ENCODE data around the gene TTYH1. TPM values are rescaled to one million over a fixed set of nuclear protein-coding genes. Genes with fewer than 3 reads are reported as not detected.

The TTYH1 gene
- total and polyA plus RNA-seq, 2 of the 8 experiments (the other 6 are each of a cell fraction or from before 2014, with no cell fraction given): 26.7 to 46.5 TPM

GRCh38 chr19:54434112-54434872, 19.0 kb downstream of the TTYH1 start:
- H2BK5ac ChIP-seq (ENCODE audit: low read depth, low read length): no peak overlapping the region
- no peak overlapping the region for H2AFZ ChIP-seq (ENCODE audit: low read length)
- H4K20me1 ChIP-seq (replicated peaks in 1 of 2; ENCODE audit: control insufficient read depth in 1 of 2, insufficient read depth in 2 of 2, low read length in 2 of 2): peaks cover 15 to 24% of the 10 kb centered on the region in 2 experiments
- 0 out of 4 replicates have a peak overlapping the region, but pooled peaks of 1 of the 2 experiments have one; percentile 0 for H3K4me2 ChIP-seq (ENCODE audit: insufficient read depth in 1 of 2, low read depth in 2 of 2, low read length in 2 of 2)
- WGBS, 2 experiments (ENCODE audit: extremely low coverage in 1 of 2, insufficient coverage in 1 of 2, insufficient read length in 1 of 2, insufficient replicate concordance in 2 of 2, low coverage in 1 of 2, low lambda C conversion rate in 2 of 2, missing lambda C conversion rate in 1 of 2): 87% methylated on average over 23 of the region's 23 CpGs; no CpG with 5 or more reads in 1 of the 2 experiments
- no peak overlapping the region; the same call in 1 of the 2 replicates for H4K8ac ChIP-seq (ENCODE audit: extremely low read depth, insufficient read depth, low read length)
- peaks cover 4% of the 10 kb centered on the region for H3K23me2 ChIP-seq (ENCODE audit: low read depth, low read length)
- H3K9me3 ChIP-seq (ENCODE audit: insufficient read depth in 2 of 2, low read depth in 1 of 2, low read length in 1 of 2): no peaks in the 10 kb centered on the region
- no peak for DNase-seq (ENCODE audit: low read depth in 1 of 2, low spot score in 2 of 2)
- no peaks in the 10 kb centered on the region for H3K79me2 ChIP-seq (ENCODE audit: control insufficient read depth in 1 of 2, insufficient read depth in 2 of 2, low read length in 2 of 2)
- POLR2A ChIA-PET (ENCODE audit: partially characterized antibody): interaction anchor here (0.7 to 13.5 kb wide), 9 partner anchors 14 to 43 kb away, joined by 3 to 133 read pairs (median 8); partner anchors contain the start of genes LENG8, LENG9 and TTYH1
- H4K91ac ChIP-seq (replicated peaks; ENCODE audit: insufficient read length, low read length): no peak overlapping the region
- peaks cover 0 to 37% (median 24%) of the 10 kb centered on the region in 4 experiments; a peak in 6 of 7 replicates for H3K4me1 ChIP-seq (replicated peaks in 1 of 4; ENCODE audit: control insufficient read depth in 3 of 4, insufficient read depth in 4 of 4, low read length in 3 of 4)
- H2AK5ac ChIP-seq (ENCODE audit: low read depth, low read length): no peak overlapping the region
- peak overlapping the region; percentile 52; the same call in 1 of the 2 replicates for H2BK12ac ChIP-seq (ENCODE audit: low read depth, low read length)
- H3K18ac ChIP-seq (ENCODE audit: extremely low read depth, low read length): no peak overlapping the region
- H3K79me1 ChIP-seq (ENCODE audit: low read depth, low read length): peaks cover 7% of the 10 kb centered on the region; the same call in 1 of the 2 replicates
- H2BK15ac ChIP-seq (ENCODE audit: low read length): peak overlapping the region; percentile 92; the same call in 1 of the 2 replicates
- no peak overlapping the region for H2BK20ac ChIP-seq (ENCODE audit: low read length)
- no peak overlapping the region for H3K14ac ChIP-seq (ENCODE audit: insufficient read length)
- H3K27ac ChIP-seq (ENCODE audit: low read depth, low read length): no peak overlapping the region
- no peak overlapping the region for H3K23ac ChIP-seq (ENCODE audit: insufficient read length)
- H3K4me3 ChIP-seq (ENCODE audit: extremely low read depth in 1 of 4, insufficient read depth in 2 of 4, low read depth in 3 of 4, low read length in 4 of 4): no peak overlapping the region
- FAIRE-seq: no peak
- no peak overlapping the region for H3K4ac ChIP-seq (replicated peaks; ENCODE audit: insufficient read length, low read depth, low read length)
- no peak overlapping the region for H4K5ac ChIP-seq (ENCODE audit: insufficient read length, low read depth, low read length)
- H3K9ac ChIP-seq (replicated peaks in 1 of 4; ENCODE audit: extremely low read depth in 1 of 4, low read depth in 3 of 4, low read length in 3 of 4): no peak overlapping the region
- no peak overlapping the region for H2BK120ac ChIP-seq (replicated peaks; ENCODE audit: low read depth, low read length)
- CTCF ChIA-PET (ENCODE audit: partially characterized antibody): interaction anchor here (1.7 to 7.4 kb wide), 3 partner anchors 13 to 43 kb away, joined by 9 to 109 read pairs (median 11); no protein-coding TSS in a partner anchor
- peaks cover 0 to 6% (median 0%) of the 10 kb centered on the region in 4 experiments; a peak in 1 of 8 replicates for H3K36me3 ChIP-seq (ENCODE audit: control insufficient read depth in 2 of 4, insufficient read depth in 4 of 4, low read length in 3 of 4)
- peaks cover 0 to 2% (median 0%) of the 10 kb centered on the region in 4 experiments; a peak in 2 of 7 replicates for H3K27me3 ChIP-seq (replicated peaks in 1 of 4; ENCODE audit: control insufficient read depth in 3 of 4, extremely low read depth in 1 of 4, insufficient read depth in 3 of 4, low read length in 3 of 4)
- TF ChIP-seq POLR2AphosphoS5 (IDR thresholded peaks at IDR 0.05; ENCODE audit: low read depth, low read length): 0 out of 2 replicates have a peak, but pooled peaks have one; percentile 12
- TF ChIP-seq SAP30 (IDR thresholded peaks at IDR 0.05; ENCODE audit: insufficient read depth, insufficient replicate concordance, low read length): no peak
- no peak for TF ChIP-seq SUZ12 (IDR thresholded peaks at IDR 0.05; ENCODE audit: low read length)
- no peak overlapping the region for H3K56ac ChIP-seq (replicated peaks; ENCODE audit: insufficient read length, low read depth, low read length)

Data from H1 (cell line).